Left hindlimb (tissue), 1 donor: ENCODE results near the gene SDSL.

Experiments
- DNase-seq: peaks from one replicate; pipeline ENCODE4 v3.0.0-alpha.2; 2018

SDSL gene

GRCh38 chr12:113422886-113423669 is 898 bp downstream of the SDSL start:
- no peak for DNase-seq

GRCh38 chr12:113424456-113424855 is 2.3 kb downstream of the SDSL start:
- no peak for DNase-seq

GRCh38 chr12:113424915-113425823 is 3.0 kb downstream of the SDSL start:
- DNase-seq: peak; percentile 51

- DNase-seq: no peak
Observed at GRCh38 chr12:113425960-113426453, 3.8 kb downstream of the SDSL start.

GRCh38 chr12:113427882-113428281 is 5.7 kb downstream of the SDSL start:
- DNase-seq: no peak

- no peak for DNase-seq
Observed at GRCh38 chr12:113428482-113428881, 6.3 kb downstream of the SDSL start.

- no peak for DNase-seq
Observed at GRCh38 chr12:113432986-113433385, 10.8 kb downstream of the SDSL start.

- DNase-seq: no peak
Observed at GRCh38 chr12:113435367-113435766, 13.2 kb downstream of the SDSL start.

- no peak for DNase-seq
Observed at GRCh38 chr12:113436586-113436985, 14.4 kb downstream of the SDSL start.

- DNase-seq: no peak
Observed at GRCh38 chr12:113436993-113437728, 15.0 kb downstream of the SDSL start.

- DNase-seq: no peak
Observed at GRCh38 chr12:113437729-113438100, 15.5 kb downstream of the SDSL start.

- DNase-seq: no peak
Observed at GRCh38 chr12:113438523-113439300, 16.5 kb downstream of the SDSL start.

GRCh38 chr12:113439301-113439597 is 17.1 kb downstream of the SDSL start:
- no peak for DNase-seq

- DNase-seq: no peak
Observed at GRCh38 chr12:113439606-113440030, 17.4 kb downstream of the SDSL start.

- DNase-seq: no peak
Observed at GRCh38 chr12:113440336-113440735, 18.2 kb downstream of the SDSL start.

- no peak for DNase-seq
Observed at GRCh38 chr12:113440947-113441782, 19.0 kb downstream of the SDSL start.

GRCh38 chr12:113443030-113443539 is 20.9 kb downstream of the SDSL start:
- DNase-seq: no peak

- DNase-seq: no peak
Observed at GRCh38 chr12:113445544-113446171, 23.5 kb downstream of the SDSL start.

GRCh38 chr12:113448873-113449272 is 26.7 kb downstream of the SDSL start:
- no peak for DNase-seq

- DNase-seq: no peak
Observed at GRCh38 chr12:113449299-113449698, 27.1 kb downstream of the SDSL start.

GRCh38 chr12:113449839-113450238 is 27.7 kb downstream of the SDSL start:
- DNase-seq: no peak
